Naive thymus-derived CD4-positive, alpha-beta T cell (primary cell): Measurements from ENCODE around the gene RTN1. TPM values are rescaled to one million over a fixed set of nuclear protein-coding genes. Genes with fewer than 3 reads are reported as not detected.

Experiments
- ATAC-seq: fragments of 150-1000 bp; cut with Tn5 transposase; 2 replicates; pipeline ENCODE4 v1.10.0; 2021; ENCODE audit warnings: mild to moderate bottlenecking, moderate library complexity
- CTCF ChIA-PET: fragments of 350-600 bp; sonication (Branson Sonifier 250); formaldehyde crosslinking; loops from one replicate; lab custom pipeline; 2021; ENCODE audit warnings: antibody characterized with exemption; lab: Charles Lee
- POLR2A ChIA-PET: fragments of 350-600 bp; sonication (Branson Sonifier 250); formaldehyde crosslinking; loops from one replicate; lab custom pipeline; 2021; ENCODE audit warnings: antibody characterized with exemption, inconsistent platforms; lab: Charles Lee
- DNase-seq, 9 donors: peaks; one replicate each; pipeline versions ENCODE4 v3.0.0 to v3.0.0-alpha.2; 2020 to 2022; ENCODE audit warnings: mixed read lengths in 1 of 9
- H3K27ac ChIP-seq: one replicate; pipeline ENCODE4 v1.7.0; 2013; ENCODE audit warnings: mild to moderate bottlenecking, low read depth, low read length, moderate library complexity
- H3K27me3 ChIP-seq, 2 donors: one replicate each; pipeline ENCODE4 v1.7.0; 2013; ENCODE audit warnings: low read length in 2 of 2, mild to moderate bottlenecking in 2 of 2, moderate library complexity in 2 of 2; ENCODE audit not compliant: control insufficient read depth in 2 of 2, insufficient read depth in 2 of 2
- H3K36me3 ChIP-seq, 3 experiments: 1 replicate in 2 of 3; 2 replicates in 1 of 3; pipeline ENCODE4 v1.7.0; 2013; ENCODE audit warnings: low read length in 3 of 3, mild to moderate bottlenecking in 3 of 3, moderate library complexity in 1 of 3; ENCODE audit not compliant: insufficient read depth in 3 of 3, control insufficient read depth in 2 of 3
- H3K4me1 ChIP-seq, 2 donors: one replicate each; pipeline ENCODE4 v1.7.0; 2013; ENCODE audit warnings: low read length in 2 of 2, mild to moderate bottlenecking in 2 of 2, moderate library complexity in 1 of 2; ENCODE audit not compliant: control insufficient read depth in 2 of 2, insufficient read depth in 2 of 2
- H3K4me3 ChIP-seq: 2 replicates; pipeline ENCODE4 v1.7.0; 2013; ENCODE audit warnings: mild to moderate bottlenecking, low read length
- H3K9me3 ChIP-seq, 3 experiments: 1 replicate in 2 of 3; 2 replicates in 1 of 3; pipeline ENCODE4 v1.7.0; 2013; ENCODE audit warnings: low read length in 3 of 3; ENCODE audit not compliant: control insufficient read depth in 2 of 3
- H3K27ac Mint-ChIP-seq, 9 donors: one replicate each; pipeline ENCODE4 v1.8.0; 2020 to 2022; ENCODE audit warnings: mixed read lengths in 9 of 9, mild to moderate bottlenecking in 8 of 9, moderate library complexity in 5 of 9, inconsistent platforms in 2 of 9
- H3K27me3 Mint-ChIP-seq, 5 donors: one replicate each; pipeline ENCODE4 v1.8.0; 2021 to 2022; ENCODE audit warnings: mixed read lengths in 5 of 5, mild to moderate bottlenecking in 1 of 5
- H3K36me3 Mint-ChIP-seq, 5 donors: one replicate each; pipeline ENCODE4 v1.8.0; 2020 to 2022; ENCODE audit warnings: mixed read lengths in 5 of 5, mild to moderate bottlenecking in 3 of 5, inconsistent platforms in 1 of 5
- H3K4me1 Mint-ChIP-seq, 7 donors: one replicate each; pipeline ENCODE4 v1.8.0; 2020 to 2022; ENCODE audit warnings: mixed read lengths in 7 of 7, mild to moderate bottlenecking in 3 of 7, inconsistent platforms in 1 of 7
- H3K4me3 Mint-ChIP-seq, 10 donors: one replicate each; pipeline ENCODE4 v1.8.0; 2020 to 2022; ENCODE audit warnings: mild to moderate bottlenecking in 10 of 10, mixed read lengths in 10 of 10, moderate library complexity in 6 of 10, inconsistent platforms in 2 of 10
- H3K9me3 Mint-ChIP-seq, 11 donors: one replicate each; pipeline ENCODE4 v1.8.0; 2020 to 2022; ENCODE audit warnings: mixed read lengths in 11 of 11, mild to moderate bottlenecking in 4 of 11, inconsistent platforms in 1 of 11, moderate library complexity in 1 of 11
- intact Hi-C, 2 donors: fragments of 100-400 bp; cut with micrococcal nuclease; formaldehyde crosslinking; loops; one replicate each; pipeline ENCODE4 v1.15.1; 2023
- polyA plus RNA-seq, 2 donors: library from polyadenylated mRNA; unstranded; fragments of 300-500 nt; fragmentation: Illumina TruSeq; gene quantifications; one replicate each; pipeline ENCODE4 v1.2.3, GENCODE V29; 2021
- total RNA-seq, 6 experiments: library from RNA in 5 of 6; stranded (reverse) in 5 of 6; gene quantifications; 1 replicate in 5 of 6; 2 replicates in 1 of 6; pipeline ENCODE4 v1.2.3 and lab custom pipeline; 2021 to 2026

The RTN1 gene
- total and polyA plus RNA-seq, 7 experiments from 2014 or later, result 0.24 to 9.4 (median 0.77) TPM; not detected in 3

GRCh38 chr14:59811815-59812214 lies 58.8 kb downstream of the RTN1 start:
- CTCF ChIA-PET, result no interaction called here
- no peak for ATAC-seq

GRCh38 chr14:59811073-59811472 lies 59.5 kb downstream of the RTN1 start:
- H3K27me3 ChIP-seq, result no peaks in the 10 kb centered on the region
- Mint-ChIP-seq H3K27me3 (peaks cover 2 to 34% (median 21%) of the 10 kb centered on the region in 5 donors), H3K9me3 (peaks cover 0 to 4% (median 0%) of the 10 kb centered on the region in 11 donors), H3K27ac (no peak overlapping the region), H3K36me3 (no peaks in the 10 kb centered on the region), H3K4me1 (no peaks in the 10 kb centered on the region), H3K4me3 (no peak overlapping the region)
- H3K36me3 ChIP-seq, result no peaks in the 10 kb centered on the region
- intact Hi-C loops, result no loop called here
- ATAC-seq (no peak), DNase-seq (no peak)
- no peaks in the 10 kb centered on the region for H3K9me3 ChIP-seq
- no peaks in the 10 kb centered on the region for H3K4me1 ChIP-seq
- ChIA-PET CTCF (no interaction called here), POLR2A (no interaction called here)
- no peak overlapping the region for H3K4me3 ChIP-seq
- no peak overlapping the region for H3K27ac ChIP-seq

More at GRCh38 chr14:59811815-59812214, 58.8 kb downstream of the RTN1 start:
- no peaks in the 10 kb centered on the region for H3K36me3 ChIP-seq
- H3K9me3 ChIP-seq, result no peaks in the 10 kb centered on the region
- Mint-ChIP-seq H3K4me1 (no peaks in the 10 kb centered on the region), H3K27me3 (peaks cover 2 to 31% (median 21%) of the 10 kb centered on the region in 5 donors), H3K4me3 (no peak overlapping the region), H3K27ac (no peak overlapping the region), H3K9me3 (peaks cover 0 to 3% (median 0%) of the 10 kb centered on the region in 11 donors), H3K36me3 (no peaks in the 10 kb centered on the region)
- POLR2A ChIA-PET, result no interaction called here
- no peak overlapping the region for H3K4me3 ChIP-seq
- H3K4me1 ChIP-seq, result no peaks in the 10 kb centered on the region
- no peaks in the 10 kb centered on the region for H3K27me3 ChIP-seq
- no peak for DNase-seq
- no peak overlapping the region for H3K27ac ChIP-seq
- intact Hi-C loops, result no loop called here

GRCh38 chr14:59803052-59803540 lies 67.5 kb downstream of the RTN1 start:
- no peak overlapping the region for H3K4me3 Mint-ChIP-seq
- H3K36me3 Mint-ChIP-seq, result no peaks in the 10 kb centered on the region
- intact Hi-C loops, result no loop called here
- ChIA-PET CTCF (no interaction called here), POLR2A (no interaction called here)
- H3K36me3 ChIP-seq, result no peaks in the 10 kb centered on the region
- no peaks in the 10 kb centered on the region for H3K9me3 ChIP-seq
- peaks cover 6 to 30% (median 18%) of the 10 kb centered on the region in 5 donors for H3K27me3 Mint-ChIP-seq
- H3K4me1 Mint-ChIP-seq, result no peaks in the 10 kb centered on the region
- no peak overlapping the region for H3K4me3 ChIP-seq
- no peak for DNase-seq
- peaks cover 0 to 4% (median 0%) of the 10 kb centered on the region in 11 donors for H3K9me3 Mint-ChIP-seq
- no peak overlapping the region for H3K27ac Mint-ChIP-seq
- no peak for ATAC-seq
- H3K27ac ChIP-seq, result no peak overlapping the region
- H3K4me1 ChIP-seq, result no peaks in the 10 kb centered on the region
- H3K27me3 ChIP-seq, result no peaks in the 10 kb centered on the region

GRCh38 chr14:59788176-59788575 lies 82.4 kb downstream of the RTN1 start:
- peaks cover 0 to 11% (median 10%) of the 10 kb centered on the region in 5 donors for H3K27me3 Mint-ChIP-seq
- no peak overlapping the region for H3K27ac Mint-ChIP-seq
- intact Hi-C loops, result no loop called here
- H3K36me3 ChIP-seq, result no peaks in the 10 kb centered on the region
- no peaks in the 10 kb centered on the region for H3K4me1 Mint-ChIP-seq
- no peak for DNase-seq
- H3K9me3 Mint-ChIP-seq, result no peaks in the 10 kb centered on the region
- no peaks in the 10 kb centered on the region for H3K27me3 ChIP-seq
- CTCF ChIA-PET, result no interaction called here
- no peaks in the 10 kb centered on the region for H3K36me3 Mint-ChIP-seq
- H3K27ac ChIP-seq, result no peak overlapping the region
- no peaks in the 10 kb centered on the region for H3K4me1 ChIP-seq
- no peak for ATAC-seq
- no peak overlapping the region for H3K4me3 ChIP-seq
- H3K9me3 ChIP-seq, result no peaks in the 10 kb centered on the region
- no peak overlapping the region for H3K4me3 Mint-ChIP-seq
- POLR2A ChIA-PET, result no interaction called here

GRCh38 chr14:59787045-59787674 lies 83.4 kb downstream of the RTN1 start:
- intact Hi-C loops, result no loop called here
- Histone ChIP-seq H3K4me3 (no peak overlapping the region), H3K27me3 (no peaks in the 10 kb centered on the region), H3K36me3 (no peaks in the 10 kb centered on the region), H3K9me3 (no peaks in the 10 kb centered on the region), H3K27ac (no peak overlapping the region), H3K4me1 (no peaks in the 10 kb centered on the region)
- CTCF ChIA-PET, result interaction anchor here (0.7 to 1.0 kb wide), 2 partner anchors 10 to 183 kb away, joined by 3 read pairs; no protein-coding TSS in a partner anchor
- Mint-ChIP-seq H3K9me3 (no peaks in the 10 kb centered on the region), H3K4me1 (no peaks in the 10 kb centered on the region), H3K27me3 (peaks cover 0 to 14% (median 11%) of the 10 kb centered on the region in 5 donors), H3K36me3 (no peaks in the 10 kb centered on the region), H3K4me3 (no peak overlapping the region), H3K27ac (no peak overlapping the region)
- no peak for DNase-seq
- POLR2A ChIA-PET, result no interaction called here
- no peak for ATAC-seq

- no peaks in the 10 kb centered on the region for H3K4me1 Mint-ChIP-seq
- H3K27ac ChIP-seq, result no peak overlapping the region
- ATAC-seq (no peak), DNase-seq (no peak)
- no peaks in the 10 kb centered on the region for H3K4me1 ChIP-seq
- H3K9me3 ChIP-seq, result no peaks in the 10 kb centered on the region
- no peak overlapping the region for H3K4me3 ChIP-seq
- no peaks in the 10 kb centered on the region for H3K36me3 Mint-ChIP-seq
- no peak overlapping the region for H3K27ac Mint-ChIP-seq
- H3K9me3 Mint-ChIP-seq, result no peaks in the 10 kb centered on the region
- intact Hi-C loops, result no loop called here
- POLR2A ChIA-PET, result no interaction called here
- CTCF ChIA-PET, result interaction anchor here (0.5 kb wide), 1 partner anchor 56 kb away, joined by 5 read pairs; no protein-coding TSS in a partner anchor
- H3K27me3 Mint-ChIP-seq, result peaks cover 0 to 14% (median 9%) of the 10 kb centered on the region in 5 donors
- no peak overlapping the region for H3K4me3 Mint-ChIP-seq
- H3K27me3 ChIP-seq, result no peaks in the 10 kb centered on the region
- no peaks in the 10 kb centered on the region for H3K36me3 ChIP-seq
These were observed 84.9 kb downstream of the RTN1 start for GRCh38 chr14:59785629-59786028.

GRCh38 chr14:59782760-59783159 lies 87.8 kb downstream of the RTN1 start:
- Histone ChIP-seq H3K9me3 (no peaks in the 10 kb centered on the region), H3K27ac (no peak overlapping the region), H3K36me3 (no peaks in the 10 kb centered on the region), H3K4me3 (no peak overlapping the region), H3K4me1 (no peaks in the 10 kb centered on the region), H3K27me3 (no peaks in the 10 kb centered on the region)
- Mint-ChIP-seq H3K27me3 (peaks cover 0 to 28% (median 21%) of the 10 kb centered on the region in 5 donors), H3K9me3 (peaks cover 0 to 4% (median 0%) of the 10 kb centered on the region in 11 donors), H3K27ac (no peak overlapping the region), H3K4me3 (no peak overlapping the region), H3K4me1 (no peaks in the 10 kb centered on the region), H3K36me3 (no peaks in the 10 kb centered on the region)
- DNase-seq, result no peak
- CTCF ChIA-PET, result no interaction called here
- intact Hi-C loops, result no loop called here
- ATAC-seq, result no peak
- POLR2A ChIA-PET, result no interaction called here
